HCT116 (cell line): Measurements from ENCODE around the gene PHYH. TPM values are rescaled to one million over a fixed set of nuclear protein-coding genes. Genes with fewer than 3 reads are reported as not detected.

Source experiments
- ATAC-seq: fragments of 200-7000 bp; cut with Tn5 transposase; 2 replicates; pipeline ENCODE4 v1.9.1; 2020; ENCODE audit warnings: mild to moderate bottlenecking, moderate library complexity
- BruUV-seq: library from RNA; stranded (reverse); fragments of 400-500 nt; replicated peaks from 2 replicates; lab custom pipeline; 2021; lab: Mats Ljungman, UMichigan
- CTCF ChIA-PET: fragments of 300-600 bp; sonication (Branson Sonifier 250); formaldehyde crosslinking; loops from one replicate; lab custom pipeline; 2021; ENCODE audit warnings: antibody characterized with exemption; lab: Charles Lee
- POLR2A ChIA-PET: fragments of 300-600, 350-600 bp; sonication (Branson Sonifier 250); formaldehyde crosslinking; loops from one replicate; lab custom pipeline; 2021; ENCODE audit warnings: antibody characterized with exemption; lab: Charles Lee
- RAD21 ChIA-PET, 2 experiments: fragments of 300-600 bp; sonication (Branson Sonifier 250); formaldehyde crosslinking; loops; one replicate each; lab custom pipeline; 2023; ENCODE audit warnings: low total read pairs in 2 of 2; ENCODE audit not compliant: uncharacterized antibody in 2 of 2, unreplicated experiment in 2 of 2, low non-redundant PET in 1 of 2; lab: Charles Lee
- DNase-seq: peaks from one replicate; pipeline ENCODE4 v3.0.0-alpha.2; 2010; ENCODE audit warnings: low read depth, low spot score
- H2AFZ ChIP-seq: fragments of 200-600 bp; shearing (Covaris generic), sonication (generic); 2 replicates; pipeline ENCODE4 v1.6.1; 2017; ENCODE audit warnings: low read depth, mixed run types, mixed read lengths, antibody characterized with exemption, low read length; ENCODE audit not compliant: poor library complexity, severe bottlenecking
- H3K27ac ChIP-seq: 2 replicates; pipeline ENCODE4 v1.5.1; 2012; ENCODE audit warnings: low read depth, low read length
- H3K27me3 ChIP-seq: fragments of 200-600 bp; sonication (generic); 2 replicates; pipeline ENCODE4 v1.6.1; 2016; ENCODE audit warnings: mixed run types, low read length, mixed read lengths; ENCODE audit not compliant: insufficient read depth
- H3K36me3 ChIP-seq, 2 experiments: fragments of 200-500 bp in 1 of 2; fragments of 200-600 bp in 1 of 2; sonication (Bioruptor generic) in 1 of 2; sonication (generic) in 1 of 2; 2 replicates each; pipeline versions ENCODE4 v1.5.1 to v1.6.1; 2014 to 2016; ENCODE audit warnings: low read length in 2 of 2, inconsistent platforms in 1 of 2, mixed read lengths in 1 of 2, mixed run types in 1 of 2; ENCODE audit not compliant: insufficient read depth in 2 of 2, control insufficient read depth in 1 of 2
- H3K4me1 ChIP-seq, 2 experiments: fragments of 200-600 bp in 1 of 2; sonication (generic) in 1 of 2; 2 replicates each; pipeline versions ENCODE4 v1.5.1 to v1.6.1; 2012 to 2017; ENCODE audit warnings: low read length in 2 of 2, inconsistent platforms in 1 of 2, mild to moderate bottlenecking in 1 of 2, mixed read lengths in 1 of 2, mixed run types in 1 of 2, moderate library complexity in 1 of 2; ENCODE audit not compliant: insufficient read depth in 2 of 2, control insufficient read depth in 1 of 2
- H3K4me2 ChIP-seq: fragments of 200-600 bp; sonication (generic); 2 replicates; pipeline ENCODE4 v1.6.1; 2017; ENCODE audit warnings: mixed run types, low read length, mixed read lengths
- H3K4me3 ChIP-seq, 2 experiments: fragments of 200-600 bp in 1 of 2; sonication (generic) in 1 of 2; replicated peaks in 1 of 2; 2 replicates each; pipeline ENCODE4 v1.5.1; 2011 to 2016; ENCODE audit warnings: low read length in 2 of 2, control low read depth in 1 of 2, low read depth in 1 of 2, mild to moderate bottlenecking in 1 of 2, mixed read lengths in 1 of 2, mixed run types in 1 of 2
- H3K79me2 ChIP-seq: fragments of 200-600 bp; sonication (generic); 2 replicates; pipeline ENCODE4 v1.6.1; 2017; ENCODE audit warnings: mild to moderate bottlenecking, mixed run types, low read length, moderate library complexity, mixed read lengths; ENCODE audit not compliant: insufficient read depth
- H3K9ac ChIP-seq: fragments of 200-600 bp; sonication (generic); 2 replicates; pipeline ENCODE4 v1.6.1; 2016; ENCODE audit warnings: low read length, mixed read lengths
- H3K9me2 ChIP-seq: fragments of 200-600 bp; sonication (generic), shearing (Covaris generic); 2 replicates; pipeline ENCODE4 v1.6.1; 2017; ENCODE audit warnings: mixed run types, mild to moderate bottlenecking, moderate library complexity; ENCODE audit not compliant: insufficient read depth
- H3K9me3 ChIP-seq, 2 experiments: fragments of 200-500 bp in 1 of 2; fragments of 200-600 bp in 1 of 2; sonication (Bioruptor generic) in 1 of 2; sonication (generic) in 1 of 2; 2 replicates each; pipeline ENCODE4 v1.6.1; 2014 to 2017; ENCODE audit warnings: low read length in 2 of 2, mixed read lengths in 2 of 2, inconsistent platforms in 1 of 2, low read depth in 1 of 2, mild to moderate bottlenecking in 1 of 2, mixed run types in 1 of 2, moderate library complexity in 1 of 2; ENCODE audit not compliant: control insufficient read depth in 1 of 2, insufficient read depth in 1 of 2
- H4K20me1 ChIP-seq: fragments of 200-600 bp; sonication (generic), shearing (Covaris generic); 2 replicates; pipeline ENCODE4 v1.6.1; 2017; ENCODE audit warnings: mixed run types, mild to moderate bottlenecking, moderate library complexity; ENCODE audit not compliant: insufficient read depth
- ATF3 ChIP-seq: IDR thresholded peaks from 2 replicates; pipeline ENCODE4 v1.6.1; 2012
- CBX3 ChIP-seq: IDR thresholded peaks from 2 replicates; pipeline ENCODE4 v1.6.1; 2012; ENCODE audit warnings: low read depth
- EZH2phosphoT487 ChIP-seq: fragments of 200-600 bp; IDR thresholded peaks from 2 replicates; pipeline ENCODE4 v1.6.1; 2018; ENCODE audit warnings: antibody characterized with exemption, borderline replicate concordance
- FOSL1 ChIP-seq: IDR thresholded peaks from 2 replicates; pipeline ENCODE4 v1.6.1; 2012; ENCODE audit warnings: low read depth
- POLR2A ChIP-seq: IDR thresholded peaks from 2 replicates; pipeline ENCODE4 v1.7.0; 2011; ENCODE audit warnings: borderline replicate concordance; ENCODE audit not compliant: insufficient read depth, insufficient read length; ENCODE audit errors: extremely low read depth
- POLR2AphosphoS5 ChIP-seq: IDR thresholded peaks from 2 replicates; pipeline ENCODE4 v1.6.1; 2011; ENCODE audit warnings: mild to moderate bottlenecking, low read depth, low read length, moderate library complexity
- RAD21 ChIP-seq: IDR thresholded peaks from 2 replicates; pipeline ENCODE4 v1.6.1; 2012; ENCODE audit warnings: low read depth, mild to moderate bottlenecking
- SIN3A ChIP-seq: IDR thresholded peaks from 2 replicates; pipeline ENCODE4 v1.6.1; 2012; ENCODE audit warnings: low read depth
- SRF ChIP-seq: IDR thresholded peaks from 2 replicates; pipeline ENCODE4 v1.6.1; 2012; ENCODE audit warnings: low read depth
- intact Hi-C: fragments of 100-400 bp; cut with micrococcal nuclease; formaldehyde crosslinking; loops from 2 replicates; pipeline ENCODE4 v1.10.0; 2022
- total RNA-seq: library from RNA; stranded (reverse); gene quantifications from one replicate; pipeline ENCODE4 v1.2.1, GENCODE V29; 2021; ENCODE audit not compliant: unreplicated experiment
- TF ChIP-seq, protein P1 (sequence below), 3 experiments: fragments of 200-600 bp in 1 of 3; sonication (generic) in 1 of 3; IDR thresholded peaks in 2 of 3; conservative IDR thresholded peaks in 1 of 3; 2 replicates each; pipeline ENCODE4 v1.5.1; 2012 to 2017; ENCODE audit warnings: low read depth in 2 of 3, low read length in 2 of 3, antibody characterized with exemption in 1 of 3, borderline replicate concordance in 1 of 3, control low read depth in 1 of 3, mild to moderate bottlenecking in 1 of 3, mixed read lengths in 1 of 3, mixed run types in 1 of 3, moderate library complexity in 1 of 3; ENCODE audit not compliant: insufficient read depth in 1 of 3
- TF ChIP-seq, protein P2 (sequence below): IDR thresholded peaks from 2 replicates; pipeline ENCODE4 v1.6.1; 2012; ENCODE audit warnings: low read depth

Gene PHYH
- total RNA-seq, 1 experiment from 2014 or later: 15.3 TPM

DNA sequence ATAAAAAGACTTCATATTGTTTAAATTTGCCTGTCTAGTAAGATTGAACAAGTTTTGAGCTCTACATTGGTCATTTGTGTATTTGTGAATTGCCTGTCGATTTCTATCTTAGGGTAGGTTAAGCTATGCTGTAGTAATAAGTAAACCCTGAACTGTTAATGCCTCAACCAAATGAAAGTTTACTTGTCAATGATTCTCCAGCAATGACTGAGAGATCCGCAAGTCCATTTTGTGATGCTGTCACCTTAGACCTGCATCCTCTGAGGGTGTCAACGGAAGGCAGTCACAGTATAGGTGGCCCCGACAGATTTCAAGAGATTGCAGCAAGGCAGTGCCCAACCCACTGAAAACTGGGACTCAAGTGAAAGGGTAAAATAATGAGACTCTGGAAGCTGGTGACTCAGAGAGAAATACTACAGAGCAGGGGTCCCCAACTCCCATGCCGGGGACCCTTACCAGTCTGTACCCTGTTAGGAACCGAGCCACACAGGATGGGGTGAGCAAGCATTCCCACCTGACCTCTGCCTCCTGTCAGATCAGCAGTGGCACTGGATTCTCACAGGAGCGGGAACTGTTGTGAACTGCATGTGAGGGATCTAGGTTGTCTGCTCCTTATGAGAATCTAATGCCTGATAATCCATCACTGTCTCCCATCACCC, 10.8 kb upstream of the PHYH start:
- BruUV-seq: no TSS peak
- Histone ChIP-seq H4K20me1 (no peaks in the 10 kb centered on the region), H3K4me3 (no peak overlapping the region), H3K4me2 (no peak overlapping the region), H3K27me3 (no peaks in the 10 kb centered on the region), H3K9me2 (no peaks in the 10 kb centered on the region), H3K36me3 (no peaks in the 10 kb centered on the region), H3K9ac (no peak overlapping the region), H3K79me2 (no peaks in the 10 kb centered on the region), H3K4me1 (no peaks in the 10 kb centered on the region), H3K27ac (no peak overlapping the region), H3K9me3 (no peaks in the 10 kb centered on the region)
- CTCF ChIA-PET: interaction anchor here (1.0 kb wide), 1 partner anchor 9 kb away, joined by 4 read pairs; no protein-coding TSS in a partner anchor
- DNase-seq: no peak
- RAD21 ChIA-PET: no interaction called here
- intact Hi-C loops: no loop called here
- no peak for TF ChIP-seq ATF3
- TF ChIP-seq, all 23 proteins: peak for 0
- POLR2A ChIA-PET: no interaction called here
- ATAC-seq: no peak
- no peak overlapping the region for H2AFZ ChIP-seq

GRCh38 chr10:13309792-13310191, 9.9 kb upstream of the PHYH start:
- TF ChIP-seq POLR2A (no peak), SIN3A (no peak), RAD21 (no peak), POLR2AphosphoS5 (no peak), FOSL1 (no peak), EZH2phosphoT487 (no peak), SRF (no peak), CBX3 (no peak)
- TF ChIP-seq, protein P1, sequence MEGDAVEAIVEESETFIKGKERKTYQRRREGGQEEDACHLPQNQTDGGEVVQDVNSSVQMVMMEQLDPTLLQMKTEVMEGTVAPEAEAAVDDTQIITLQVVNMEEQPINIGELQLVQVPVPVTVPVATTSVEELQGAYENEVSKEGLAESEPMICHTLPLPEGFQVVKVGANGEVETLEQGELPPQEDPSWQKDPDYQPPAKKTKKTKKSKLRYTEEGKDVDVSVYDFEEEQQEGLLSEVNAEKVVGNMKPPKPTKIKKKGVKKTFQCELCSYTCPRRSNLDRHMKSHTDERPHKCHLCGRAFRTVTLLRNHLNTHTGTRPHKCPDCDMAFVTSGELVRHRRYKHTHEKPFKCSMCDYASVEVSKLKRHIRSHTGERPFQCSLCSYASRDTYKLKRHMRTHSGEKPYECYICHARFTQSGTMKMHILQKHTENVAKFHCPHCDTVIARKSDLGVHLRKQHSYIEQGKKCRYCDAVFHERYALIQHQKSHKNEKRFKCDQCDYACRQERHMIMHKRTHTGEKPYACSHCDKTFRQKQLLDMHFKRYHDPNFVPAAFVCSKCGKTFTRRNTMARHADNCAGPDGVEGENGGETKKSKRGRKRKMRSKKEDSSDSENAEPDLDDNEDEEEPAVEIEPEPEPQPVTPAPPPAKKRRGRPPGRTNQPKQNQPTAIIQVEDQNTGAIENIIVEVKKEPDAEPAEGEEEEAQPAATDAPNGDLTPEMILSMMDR (IDR thresholded peaks at IDR 0.05 in 2 of 3, conservative IDR thresholded peaks at IDR 0.05 in 1 of 3; ENCODE audit: borderline replicate concordance in 1 of 3, insufficient read depth in 1 of 3, low read depth in 2 of 3, low read length in 2 of 3): no peak
- TF ChIP-seq, protein P2, sequence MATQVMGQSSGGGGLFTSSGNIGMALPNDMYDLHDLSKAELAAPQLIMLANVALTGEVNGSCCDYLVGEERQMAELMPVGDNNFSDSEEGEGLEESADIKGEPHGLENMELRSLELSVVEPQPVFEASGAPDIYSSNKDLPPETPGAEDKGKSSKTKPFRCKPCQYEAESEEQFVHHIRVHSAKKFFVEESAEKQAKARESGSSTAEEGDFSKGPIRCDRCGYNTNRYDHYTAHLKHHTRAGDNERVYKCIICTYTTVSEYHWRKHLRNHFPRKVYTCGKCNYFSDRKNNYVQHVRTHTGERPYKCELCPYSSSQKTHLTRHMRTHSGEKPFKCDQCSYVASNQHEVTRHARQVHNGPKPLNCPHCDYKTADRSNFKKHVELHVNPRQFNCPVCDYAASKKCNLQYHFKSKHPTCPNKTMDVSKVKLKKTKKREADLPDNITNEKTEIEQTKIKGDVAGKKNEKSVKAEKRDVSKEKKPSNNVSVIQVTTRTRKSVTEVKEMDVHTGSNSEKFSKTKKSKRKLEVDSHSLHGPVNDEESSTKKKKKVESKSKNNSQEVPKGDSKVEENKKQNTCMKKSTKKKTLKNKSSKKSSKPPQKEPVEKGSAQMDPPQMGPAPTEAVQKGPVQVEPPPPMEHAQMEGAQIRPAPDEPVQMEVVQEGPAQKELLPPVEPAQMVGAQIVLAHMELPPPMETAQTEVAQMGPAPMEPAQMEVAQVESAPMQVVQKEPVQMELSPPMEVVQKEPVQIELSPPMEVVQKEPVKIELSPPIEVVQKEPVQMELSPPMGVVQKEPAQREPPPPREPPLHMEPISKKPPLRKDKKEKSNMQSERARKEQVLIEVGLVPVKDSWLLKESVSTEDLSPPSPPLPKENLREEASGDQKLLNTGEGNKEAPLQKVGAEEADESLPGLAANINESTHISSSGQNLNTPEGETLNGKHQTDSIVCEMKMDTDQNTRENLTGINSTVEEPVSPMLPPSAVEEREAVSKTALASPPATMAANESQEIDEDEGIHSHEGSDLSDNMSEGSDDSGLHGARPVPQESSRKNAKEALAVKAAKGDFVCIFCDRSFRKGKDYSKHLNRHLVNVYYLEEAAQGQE: no peak
- BruUV-seq: no TSS peak
- Histone ChIP-seq H3K4me3 (no peak overlapping the region), H3K27ac (no peak overlapping the region), H3K9ac (no peak overlapping the region), H2AFZ (no peak overlapping the region), H3K9me2 (no peaks in the 10 kb centered on the region), H3K27me3 (no peaks in the 10 kb centered on the region), H3K36me3 (no peaks in the 10 kb centered on the region), H3K4me1 (no peaks in the 10 kb centered on the region), H3K9me3 (no peaks in the 10 kb centered on the region), H3K79me2 (no peaks in the 10 kb centered on the region), H4K20me1 (no peaks in the 10 kb centered on the region), H3K4me2 (no peak overlapping the region)
- ChIA-PET RAD21 (no interaction called here), POLR2A (no interaction called here), CTCF (no interaction called here)
- ATAC-seq (no peak), DNase-seq (no peak)
- intact Hi-C loops: no loop called here
